K562 (cell line): ENCODE data around the gene PTPRM. TPM values are rescaled to one million over a fixed set of nuclear protein-coding genes. Genes with fewer than 3 reads are reported as not detected.
A peak's percentile ranks its signal among the peaks of the same experiment; 100 is the strongest.

Experiments
- ARID1B ChIP-seq: fragments of 450-650 bp; IDR thresholded peaks from 2 replicates; pipeline ENCODE4 v1.6.1; 2016; ENCODE audit warnings: antibody characterized with exemption, mild to moderate bottlenecking, inconsistent platforms
- CBFA2T2 ChIP-seq: fragments of 450-650 bp; conservative IDR thresholded peaks from 2 replicates; pipeline ENCODE4 v1.6.1; 2017; ENCODE audit warnings: mild to moderate bottlenecking
- CBX3 ChIP-seq, 2 experiments: IDR thresholded peaks; 1 replicate in 1 of 2; 2 replicates in 1 of 2; pipeline ENCODE4 v1.6.1; 2012; ENCODE audit warnings: inconsistent platforms in 2 of 2, low read length in 2 of 2, borderline replicate concordance in 1 of 2, control low read depth in 1 of 2
- CREB1 ChIP-seq, 2 experiments: sonication (generic) in 1 of 2; formaldehyde crosslinking in 1 of 2; IDR thresholded peaks; 2 replicates each; pipeline versions ENCODE4 v1.6.1 to v1.8.0; 2012 to 2022; ENCODE audit warnings: inconsistent platforms in 1 of 2, mild to moderate bottlenecking in 1 of 2, missing genetic modification reagents in 1 of 2, moderate library complexity in 1 of 2
- CREM ChIP-seq: IDR thresholded peaks from 2 replicates; pipeline ENCODE4 v1.6.1; 2014; ENCODE audit warnings: antibody characterized with exemption, low read depth
- DDX20 ChIP-seq: fragments of 450-650 bp; IDR thresholded peaks from 2 replicates; pipeline ENCODE4 v1.6.1; 2016; ENCODE audit warnings: missing genetic modification characterization, low read depth, mild to moderate bottlenecking, missing compliant biosample characterization, moderate library complexity
- EGR1 ChIP-seq: fragments of 450-650 bp; conservative IDR thresholded peaks from 2 replicates; pipeline ENCODE4 v1.6.1; 2017; ENCODE audit warnings: mild to moderate bottlenecking
- EP300 ChIP-seq: IDR thresholded peaks from 2 replicates; pipeline ENCODE4 v1.6.1; 2012; ENCODE audit warnings: low read length, improper control_type of control experiment
- ETS2 ChIP-seq: IDR thresholded peaks from 2 replicates; pipeline ENCODE4 v1.6.1; 2016; ENCODE audit warnings: borderline replicate concordance, missing genetic modification characterization, mild to moderate bottlenecking, moderate library complexity, missing compliant biosample characterization; ENCODE audit not compliant: poor library complexity, severe bottlenecking
- ETV1 ChIP-seq: fragments of 450-650 bp; conservative IDR thresholded peaks from 2 replicates; pipeline ENCODE4 v1.6.1; 2016; ENCODE audit warnings: missing genetic modification characterization, control low read depth, low read depth, missing compliant biosample characterization
- FOXA3 ChIP-seq, 2 experiments: fragments of 450-650 bp in 1 of 2; sonication (generic) in 1 of 2; formaldehyde crosslinking; IDR thresholded peaks in 1 of 2; conservative IDR thresholded peaks in 1 of 2; 2 replicates each; pipeline versions ENCODE4 v1.4.0 to v1.8.0; 2020 to 2022; ENCODE audit warnings: mild to moderate bottlenecking in 2 of 2, missing genetic modification reagents in 1 of 2
- HDAC3 ChIP-seq: fragments of 450-650 bp; IDR thresholded peaks from 2 replicates; pipeline ENCODE4 v1.6.1; 2018; ENCODE audit warnings: borderline replicate concordance, mild to moderate bottlenecking, moderate library complexity; ENCODE audit not compliant: partially characterized antibody
- JUND ChIP-seq, 2 experiments: IDR thresholded peaks; 2 replicates in 1 of 2; 3 replicates in 1 of 2; pipeline ENCODE4 v1.6.1; 2011; ENCODE audit warnings: borderline replicate concordance in 2 of 2, low read depth in 2 of 2, low read length in 2 of 2, improper control_type of control experiment in 1 of 2, missing biosample characterization in 1 of 2, missing genetic modification characterization in 1 of 2, missing genetic modification reagents in 1 of 2
- NFIC ChIP-seq: fragments of 450-650 bp; IDR thresholded peaks from 2 replicates; pipeline ENCODE4 v1.6.1; 2017; ENCODE audit warnings: mild to moderate bottlenecking, inconsistent platforms
- OTX1 ChIP-seq: fragments of 450-650 bp; formaldehyde crosslinking; IDR thresholded peaks from 2 replicates; pipeline ENCODE4 v1.4.0; 2022; ENCODE audit warnings: mild to moderate bottlenecking
- RERE ChIP-seq: sonication (generic); formaldehyde crosslinking; IDR thresholded peaks from 2 replicates; pipeline ENCODE4 v1.8.0; 2023; ENCODE audit warnings: missing genetic modification reagents, mild to moderate bottlenecking, borderline replicate concordance
- TEAD1 ChIP-seq, 2 experiments: fragments of 450-650 bp in 1 of 2; sonication (generic) in 1 of 2; formaldehyde crosslinking; IDR thresholded peaks; 2 replicates each; pipeline versions ENCODE4 v1.4.0 to v1.8.0; 2020 to 2022; ENCODE audit warnings: mild to moderate bottlenecking in 2 of 2, missing genetic modification reagents in 1 of 2
- polyA plus RNA-seq, 8 experiments: library from polyadenylated mRNA; depleted of rRNA in 4 of 8; stranded (reverse) in 5 of 8; unstranded in 3 of 8; fragments of >200 nt; fragmentation: Nextera tagmentation in 2 of 8; fragmentation: Illumina TruSeq in 1 of 8; extraction: Ambion mirVana in 2 of 8; extraction: Trizol in 1 of 8; gene quantifications; 2 replicates each; pipeline versions ENCODE4 v1.2.1 to v1.2.3, GENCODE V29; 2011 to 2014; ENCODE audit warnings: inconsistent platforms in 1 of 8, missing spikeins in 1 of 8
- total RNA-seq, 7 experiments: library from RNA; depleted of rRNA in 6 of 7; stranded (reverse); fragments of >200 nt in 6 of 7; fragmentation: Illumina TruSeq in 2 of 7; extraction: Trizol in 2 of 7; gene quantifications; 2 replicates each; pipeline versions ENCODE4 v1.2.1 to v1.2.3, GENCODE V29; 2011 to 2021; ENCODE audit warnings: low replicate concordance in 1 of 7
- TF ChIP-seq, protein P1 (sequence below): fragments of 250-450 bp; sonication (Bioruptor Pico); IDR thresholded peaks from 2 replicates; pipeline ENCODE4 v1.4.0; 2020
- TF ChIP-seq, protein P2 (sequence below): IDR thresholded peaks from 2 replicates; pipeline ENCODE4 v1.6.1; 2014; ENCODE audit warnings: antibody characterized with exemption

PTPRM gene
- total and polyA plus RNA-seq, 9 of the 15 experiments (the other 6 are each of a cell fraction or from before 2014, with no cell fraction given), result 0.03 to 0.16 (median 0.08) TPM; not detected in 3

- no peak for TF ChIP-seq ETS2 (tag)
- peak; percentile 32; the same call in 1 of the 2 replicates for TF ChIP-seq ETV1 (tag)
- TF ChIP-seq CBX3 (IDR thresholded peaks at IDR 0.05; ENCODE audit: borderline replicate concordance in 1 of 2, low read length in 2 of 2), result no peak
- TF ChIP-seq TEAD1 (CRISPR knock-in tag; IDR thresholded peaks at IDR 0.05), result no peak
- no peak for TF ChIP-seq FOXA3 (CRISPR knock-in tag; conservative IDR thresholded peaks at IDR 0.05 in 1 of 2, IDR thresholded peaks at IDR 0.05 in 1 of 2)
- TF ChIP-seq DDX20 (tag), result no peak
- peak; percentile 63 for TF ChIP-seq ARID1B
- TF ChIP-seq EP300, result peak; percentile 50; the same call in 1 of the 2 replicates
- TF ChIP-seq CREB1 (IDR thresholded peaks at IDR 0.05), result 0 out of 2 replicates have a peak, but pooled peaks have one; percentile 45
- no peak for TF ChIP-seq CREB1 (CRISPR knock-in tag; IDR thresholded peaks at IDR 0.05)
- no peak for TF ChIP-seq OTX1
- TF ChIP-seq, protein P1, sequence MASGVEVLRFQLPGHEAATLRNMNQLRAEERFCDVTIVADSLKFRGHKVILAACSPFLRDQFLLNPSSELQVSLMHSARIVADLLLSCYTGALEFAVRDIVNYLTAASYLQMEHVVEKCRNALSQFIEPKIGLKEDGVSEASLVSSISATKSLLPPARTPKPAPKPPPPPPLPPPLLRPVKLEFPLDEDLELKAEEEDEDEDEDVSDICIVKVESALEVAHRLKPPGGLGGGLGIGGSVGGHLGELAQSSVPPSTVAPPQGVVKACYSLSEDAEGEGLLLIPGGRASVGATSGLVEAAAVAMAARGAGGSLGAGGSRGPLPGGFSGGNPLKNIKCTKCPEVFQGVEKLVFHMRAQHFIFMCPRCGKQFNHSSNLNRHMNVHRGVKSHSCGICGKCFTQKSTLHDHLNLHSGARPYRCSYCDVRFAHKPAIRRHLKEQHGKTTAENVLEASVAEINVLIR, result 0 out of 2 replicates have a peak, but pooled peaks have one; percentile 20
- no peak for TF ChIP-seq HDAC3
- no peak for TF ChIP-seq RERE (CRISPR knock-in tag)
- peak; percentile 21; the same call in 1 of the 2 replicates for TF ChIP-seq NFIC
- TF ChIP-seq JUND (IDR thresholded peaks at IDR 0.05; ENCODE audit: borderline replicate concordance, low read depth, low read length), result peak; percentile 72; the same call in 1 of the 2 replicates
- peak; percentile 71; the same call in 2 of the 3 replicates for TF ChIP-seq JUND (tag; IDR thresholded peaks at IDR 0.05; ENCODE audit: borderline replicate concordance, low read depth, low read length)
- TF ChIP-seq, protein P2, sequence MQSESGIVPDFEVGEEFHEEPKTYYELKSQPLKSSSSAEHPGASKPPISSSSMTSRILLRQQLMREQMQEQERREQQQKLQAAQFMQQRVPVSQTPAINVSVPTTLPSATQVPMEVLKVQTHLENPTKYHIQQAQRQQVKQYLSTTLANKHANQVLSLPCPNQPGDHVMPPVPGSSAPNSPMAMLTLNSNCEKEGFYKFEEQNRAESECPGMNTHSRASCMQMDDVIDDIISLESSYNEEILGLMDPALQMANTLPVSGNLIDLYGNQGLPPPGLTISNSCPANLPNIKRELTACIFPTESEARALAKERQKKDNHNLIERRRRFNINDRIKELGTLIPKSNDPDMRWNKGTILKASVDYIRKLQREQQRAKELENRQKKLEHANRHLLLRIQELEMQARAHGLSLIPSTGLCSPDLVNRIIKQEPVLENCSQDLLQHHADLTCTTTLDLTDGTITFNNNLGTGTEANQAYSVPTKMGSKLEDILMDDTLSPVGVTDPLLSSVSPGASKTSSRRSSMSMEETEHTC, result no peak
- TF ChIP-seq CREM, result peak; percentile 76
- peak; percentile 61 for TF ChIP-seq CBFA2T2
- peak; percentile 74 for TF ChIP-seq EGR1
These were observed 573.9 kb downstream of the PTPRM start (continued) for GRCh38 chr18:8140841-8141501.
